ENCODE data around the gene CAMSAP1. TPM values are rescaled to one million over a fixed set of nuclear protein-coding genes. Genes with fewer than 3 reads are reported as not detected.
A peak's percentile ranks its signal among the peaks of the same experiment; 100 is the strongest.

The CAMSAP1 gene
- polyA plus RNA-seq, 1 donor, result 9.8 TPM

GRCh38 chr9:135857371-135857786 lies 50.0 kb downstream of the CAMSAP1 start:
- no peaks in the 10 kb centered on the region for H3K9me3 ChIP-seq (ENCODE audit: control insufficient read depth, low read depth, low read length)
- no CpG with 5 or more reads among the region's 2 CpGs for WGBS (ENCODE audit: insufficient coverage, low lambda C conversion rate)
- no peaks in the 10 kb centered on the region for H3K27me3 ChIP-seq (ENCODE audit: control insufficient read depth, insufficient read depth, low read length)
- no peak overlapping the region for H3K4me3 ChIP-seq (ENCODE audit: low read length)
- no peak overlapping the region for H3K27ac ChIP-seq (ENCODE audit: low read length)
- no peak for DNase-seq
- H3K4me1 ChIP-seq (ENCODE audit: control insufficient read depth, insufficient read depth, low read length), result no peaks in the 10 kb centered on the region
- H3K36me3 ChIP-seq (ENCODE audit: control insufficient read depth, insufficient read depth, low read length), result peaks cover 22% of the 10 kb centered on the region

- Histone ChIP-seq H3K9me3 (ENCODE audit: control insufficient read depth, low read depth, low read length) (no peaks in the 10 kb centered on the region), H3K36me3 (ENCODE audit: control insufficient read depth, insufficient read depth, low read length) (peaks cover 24% of the 10 kb centered on the region), H3K4me3 (ENCODE audit: low read length) (no peak overlapping the region), H3K27me3 (ENCODE audit: control insufficient read depth, insufficient read depth, low read length) (no peaks in the 10 kb centered on the region), H3K27ac (ENCODE audit: low read length) (no peak overlapping the region), H3K4me1 (ENCODE audit: control insufficient read depth, insufficient read depth, low read length) (no peaks in the 10 kb centered on the region)
- 50% methylated on average over 1 of the region's 16 CpGs for WGBS (ENCODE audit: insufficient coverage, low lambda C conversion rate)
- DNase-seq, result peak; percentile 11 to 37
Observed at GRCh38 chr9:135851748-135852147, 55.6 kb downstream of the CAMSAP1 start.

GRCh38 chr9:135850737-135851136 lies 56.6 kb downstream of the CAMSAP1 start:
- Histone ChIP-seq H3K9me3 (ENCODE audit: control insufficient read depth, low read depth, low read length) (no peaks in the 10 kb centered on the region), H3K4me1 (ENCODE audit: control insufficient read depth, insufficient read depth, low read length) (no peaks in the 10 kb centered on the region), H3K36me3 (ENCODE audit: control insufficient read depth, insufficient read depth, low read length) (peaks cover 20% of the 10 kb centered on the region), H3K27ac (ENCODE audit: low read length) (no peak overlapping the region), H3K27me3 (ENCODE audit: control insufficient read depth, insufficient read depth, low read length) (no peaks in the 10 kb centered on the region), H3K4me3 (ENCODE audit: low read length) (no peak overlapping the region)
- no CpG with 5 or more reads among the region's 8 CpGs for WGBS (ENCODE audit: insufficient coverage, low lambda C conversion rate)
- DNase-seq, result no peak

- 83% methylated on average over 1 of the region's 8 CpGs for WGBS (ENCODE audit: insufficient coverage, low lambda C conversion rate)
- Histone ChIP-seq H3K4me3 (ENCODE audit: low read length) (no peak overlapping the region), H3K9me3 (ENCODE audit: control insufficient read depth, low read depth, low read length) (no peaks in the 10 kb centered on the region), H3K4me1 (ENCODE audit: control insufficient read depth, insufficient read depth, low read length) (no peaks in the 10 kb centered on the region), H3K27me3 (ENCODE audit: control insufficient read depth, insufficient read depth, low read length) (no peaks in the 10 kb centered on the region), H3K27ac (ENCODE audit: low read length) (no peak overlapping the region), H3K36me3 (ENCODE audit: control insufficient read depth, insufficient read depth, low read length) (peaks cover 20% of the 10 kb centered on the region)
- no peak for DNase-seq
Observed at GRCh38 chr9:135849181-135849580, 58.2 kb downstream of the CAMSAP1 start.

GRCh38 chr9:135848341-135849047 lies 58.9 kb downstream of the CAMSAP1 start:
- Histone ChIP-seq H3K36me3 (ENCODE audit: control insufficient read depth, insufficient read depth, low read length) (peaks cover 17% of the 10 kb centered on the region), H3K9me3 (ENCODE audit: control insufficient read depth, low read depth, low read length) (no peaks in the 10 kb centered on the region), H3K27ac (ENCODE audit: low read length) (no peak overlapping the region), H3K27me3 (ENCODE audit: control insufficient read depth, insufficient read depth, low read length) (no peaks in the 10 kb centered on the region), H3K4me3 (ENCODE audit: low read length) (no peak overlapping the region), H3K4me1 (ENCODE audit: control insufficient read depth, insufficient read depth, low read length) (no peaks in the 10 kb centered on the region)
- DNase-seq, result no peak
- WGBS (ENCODE audit: insufficient coverage, low lambda C conversion rate), result 71% methylated on average over 1 of the region's 13 CpGs

- peaks cover 13% of the 10 kb centered on the region for H3K36me3 ChIP-seq (ENCODE audit: control insufficient read depth, insufficient read depth, low read length)
Observed at GRCh38 chr9:135847833-135848232, 59.5 kb downstream of the CAMSAP1 start.

GRCh38 chr9:135840539-135840938 lies 66.8 kb downstream of the CAMSAP1 start:
- Histone ChIP-seq H3K4me3 (ENCODE audit: low read length) (no peak overlapping the region), H3K27ac (ENCODE audit: low read length) (no peak overlapping the region)

More at GRCh38 chr9:135847833-135848232, 59.5 kb downstream of the CAMSAP1 start:
- Histone ChIP-seq H3K27me3 (ENCODE audit: control insufficient read depth, insufficient read depth, low read length) (no peaks in the 10 kb centered on the region), H3K4me1 (ENCODE audit: control insufficient read depth, insufficient read depth, low read length) (no peaks in the 10 kb centered on the region), H3K9me3 (ENCODE audit: control insufficient read depth, low read depth, low read length) (no peaks in the 10 kb centered on the region), H3K4me3 (ENCODE audit: low read length) (no peak overlapping the region), H3K27ac (ENCODE audit: low read length) (no peak overlapping the region)
- no CpG with 5 or more reads among the region's 1 CpG for WGBS (ENCODE audit: insufficient coverage, low lambda C conversion rate)
- no peak for DNase-seq

GRCh38 chr9:135840107-135840506 lies 67.2 kb downstream of the CAMSAP1 start:
- Histone ChIP-seq H3K27me3 (ENCODE audit: control insufficient read depth, insufficient read depth, low read length) (no peaks in the 10 kb centered on the region), H3K27ac (ENCODE audit: low read length) (no peak overlapping the region), H3K36me3 (ENCODE audit: control insufficient read depth, insufficient read depth, low read length) (peaks cover 9% of the 10 kb centered on the region), H3K9me3 (ENCODE audit: control insufficient read depth, low read depth, low read length) (peaks cover 6% of the 10 kb centered on the region), H3K4me1 (ENCODE audit: control insufficient read depth, insufficient read depth, low read length) (no peaks in the 10 kb centered on the region), H3K4me3 (ENCODE audit: low read length) (no peak overlapping the region)
- WGBS (ENCODE audit: insufficient coverage, low lambda C conversion rate), result no CpG with 5 or more reads among the region's 9 CpGs
- no peak for DNase-seq

More at GRCh38 chr9:135840539-135840938, 66.8 kb downstream of the CAMSAP1 start:
- peaks cover 9% of the 10 kb centered on the region for H3K36me3 ChIP-seq (ENCODE audit: control insufficient read depth, insufficient read depth, low read length)
- no peaks in the 10 kb centered on the region for H3K27me3 ChIP-seq (ENCODE audit: control insufficient read depth, insufficient read depth, low read length)
- WGBS (ENCODE audit: insufficient coverage, low lambda C conversion rate), result no CpG with 5 or more reads among the region's 7 CpGs
- H3K4me1 ChIP-seq (ENCODE audit: control insufficient read depth, insufficient read depth, low read length), result no peaks in the 10 kb centered on the region
- DNase-seq, result no peak
- peaks cover 6% of the 10 kb centered on the region for H3K9me3 ChIP-seq (ENCODE audit: control insufficient read depth, low read depth, low read length)

- no CpG with 5 or more reads among the region's 11 CpGs for WGBS (ENCODE audit: insufficient coverage, low lambda C conversion rate)
- no peak for DNase-seq
- Histone ChIP-seq H3K27ac (ENCODE audit: low read length) (no peak overlapping the region), H3K4me3 (ENCODE audit: low read length) (no peak overlapping the region), H3K36me3 (ENCODE audit: control insufficient read depth, insufficient read depth, low read length) (peaks cover 9% of the 10 kb centered on the region), H3K4me1 (ENCODE audit: control insufficient read depth, insufficient read depth, low read length) (no peaks in the 10 kb centered on the region), H3K27me3 (ENCODE audit: control insufficient read depth, insufficient read depth, low read length) (no peaks in the 10 kb centered on the region), H3K9me3 (ENCODE audit: control insufficient read depth, low read depth, low read length) (peaks cover 6% of the 10 kb centered on the region)
Observed at GRCh38 chr9:135839516-135839915, 67.8 kb downstream of the CAMSAP1 start.

- Histone ChIP-seq H3K4me3 (ENCODE audit: low read length) (no peak overlapping the region), H3K27me3 (ENCODE audit: control insufficient read depth, insufficient read depth, low read length) (no peaks in the 10 kb centered on the region), H3K9me3 (ENCODE audit: control insufficient read depth, low read depth, low read length) (peaks cover 6% of the 10 kb centered on the region), H3K27ac (ENCODE audit: low read length) (no peak overlapping the region), H3K36me3 (ENCODE audit: control insufficient read depth, insufficient read depth, low read length) (no peaks in the 10 kb centered on the region), H3K4me1 (ENCODE audit: control insufficient read depth, insufficient read depth, low read length) (no peaks in the 10 kb centered on the region)
- no CpG with 5 or more reads among the region's 10 CpGs for WGBS (ENCODE audit: insufficient coverage, low lambda C conversion rate)
- no peak for DNase-seq
Observed at GRCh38 chr9:135835131-135835530, 72.2 kb downstream of the CAMSAP1 start.

GRCh38 chr9:135833864-135834263 lies 73.5 kb downstream of the CAMSAP1 start:
- WGBS (ENCODE audit: insufficient coverage, low lambda C conversion rate), result no CpG with 5 or more reads among the region's 3 CpGs
- DNase-seq, result no peak
- peaks cover 13% of the 10 kb centered on the region for H3K9me3 ChIP-seq (ENCODE audit: control insufficient read depth, low read depth, low read length)

More at GRCh38 chr9:135833864-135834263, 73.5 kb downstream of the CAMSAP1 start:
- no peaks in the 10 kb centered on the region for H3K4me1 ChIP-seq (ENCODE audit: control insufficient read depth, insufficient read depth, low read length)
- no peak overlapping the region for H3K4me3 ChIP-seq (ENCODE audit: low read length)
- H3K36me3 ChIP-seq (ENCODE audit: control insufficient read depth, insufficient read depth, low read length), result no peaks in the 10 kb centered on the region
- H3K27ac ChIP-seq (ENCODE audit: low read length), result no peak overlapping the region
- H3K27me3 ChIP-seq (ENCODE audit: control insufficient read depth, insufficient read depth, low read length), result no peaks in the 10 kb centered on the region

Data from large intestine (tissue), 3 donors.